ENCODE data around the gene FARSB.

- no peak for TF ChIP-seq CTCF (conservative IDR thresholded peaks at IDR 0.05)
- no peak for TF ChIP-seq EZH2 (IDR thresholded peaks at IDR 0.05; ENCODE audit: low read depth)
Observed at GRCh38 chr2:222615320-222615719, 40.6 kb downstream of the FARSB start.
